Stimulated activated CD8-positive, alpha-beta memory T cell treated with anti-CD3 and anti-CD28 coated beads, Interleukin-15, amount 100 ng/mL, for 48 hours (primary cell): ENCODE results near the gene RASGEF1C.
"Not testable (repeated sequence)": the region's sequence is repeated elsewhere in the genome, so short reads cannot be mapped to it uniquely, and the experiment has no call there.

Source experiments
- DNase-seq, 2 donors: peaks; one replicate each; pipeline ENCODE4 v3.0.0-alpha.2; 2020; ENCODE audit warnings: low read depth in 2 of 2

RASGEF1C gene

DNA sequence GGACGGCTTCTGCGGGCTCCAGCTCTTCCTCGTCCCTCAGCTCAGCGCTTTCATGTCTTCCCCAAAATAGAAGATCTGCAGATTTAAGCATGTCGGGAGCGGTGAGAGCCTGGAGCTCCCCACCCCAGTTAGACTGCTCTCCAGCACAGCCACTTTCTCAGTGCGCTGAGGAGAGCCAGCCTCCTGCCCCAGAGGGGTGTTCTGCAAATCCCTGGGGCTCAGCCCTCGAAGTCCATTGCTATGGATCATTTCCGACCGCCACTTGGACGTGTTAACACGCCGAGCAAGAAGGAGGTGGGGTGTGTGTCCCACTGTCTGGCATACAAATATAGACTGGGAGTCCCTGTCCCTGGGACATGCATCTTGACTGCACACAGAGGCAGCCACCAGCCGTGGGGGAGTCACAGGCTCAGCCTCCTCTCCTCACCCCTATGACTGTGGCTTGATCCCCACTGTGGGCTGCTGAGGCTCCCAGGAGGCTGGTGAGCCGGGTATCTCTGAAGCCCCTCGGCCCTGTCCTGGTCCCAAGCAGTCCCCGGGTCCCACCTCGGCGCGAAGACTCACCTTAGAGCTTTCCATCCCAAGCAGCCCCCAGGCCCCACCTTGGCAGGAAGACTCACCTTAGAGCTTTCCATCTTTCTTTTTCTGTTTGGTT is 107.4 kb downstream of the RASGEF1C start:
- DNase-seq = no peak

DNA sequence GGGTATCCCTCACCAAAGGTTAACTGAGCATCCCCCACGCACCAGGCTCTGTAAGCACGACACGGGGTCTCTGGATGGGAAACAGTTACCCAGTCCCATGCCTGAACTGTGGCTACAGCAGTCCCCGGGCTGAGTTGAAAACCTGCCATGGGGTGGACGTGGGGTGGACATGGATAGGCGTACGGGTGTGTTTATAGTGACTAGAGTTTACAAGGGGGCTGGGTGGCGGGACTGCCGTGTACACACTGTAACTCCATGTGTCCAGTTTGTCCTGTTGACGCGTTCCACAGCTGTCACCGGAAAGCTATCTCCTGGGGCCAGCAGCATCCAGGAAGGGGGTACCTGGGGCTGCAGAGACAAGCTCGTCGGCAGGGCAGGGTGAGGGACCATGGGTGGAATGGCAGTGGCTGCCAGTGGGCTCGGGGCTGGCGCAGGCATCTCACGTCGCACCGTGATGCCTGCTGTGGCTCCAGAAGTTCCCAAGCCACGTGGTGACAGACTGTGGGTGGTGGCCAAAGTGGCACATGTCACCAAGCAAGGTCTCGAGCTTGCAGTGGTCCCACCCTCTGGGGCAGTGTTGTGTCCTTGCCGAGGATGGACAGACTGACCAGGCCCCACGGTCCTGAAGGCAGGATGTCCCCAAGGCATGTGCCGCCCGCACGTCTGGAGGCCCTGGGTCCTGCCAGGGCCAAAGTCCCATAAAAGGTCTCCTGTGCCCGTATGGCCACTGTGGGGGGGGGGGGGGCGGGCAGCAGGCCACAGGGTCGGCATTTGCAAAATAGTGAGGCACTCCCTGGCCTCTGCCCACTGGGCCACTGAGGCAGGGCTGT is 108.2 kb downstream of the RASGEF1C start:
- no peak for DNase-seq

DNA sequence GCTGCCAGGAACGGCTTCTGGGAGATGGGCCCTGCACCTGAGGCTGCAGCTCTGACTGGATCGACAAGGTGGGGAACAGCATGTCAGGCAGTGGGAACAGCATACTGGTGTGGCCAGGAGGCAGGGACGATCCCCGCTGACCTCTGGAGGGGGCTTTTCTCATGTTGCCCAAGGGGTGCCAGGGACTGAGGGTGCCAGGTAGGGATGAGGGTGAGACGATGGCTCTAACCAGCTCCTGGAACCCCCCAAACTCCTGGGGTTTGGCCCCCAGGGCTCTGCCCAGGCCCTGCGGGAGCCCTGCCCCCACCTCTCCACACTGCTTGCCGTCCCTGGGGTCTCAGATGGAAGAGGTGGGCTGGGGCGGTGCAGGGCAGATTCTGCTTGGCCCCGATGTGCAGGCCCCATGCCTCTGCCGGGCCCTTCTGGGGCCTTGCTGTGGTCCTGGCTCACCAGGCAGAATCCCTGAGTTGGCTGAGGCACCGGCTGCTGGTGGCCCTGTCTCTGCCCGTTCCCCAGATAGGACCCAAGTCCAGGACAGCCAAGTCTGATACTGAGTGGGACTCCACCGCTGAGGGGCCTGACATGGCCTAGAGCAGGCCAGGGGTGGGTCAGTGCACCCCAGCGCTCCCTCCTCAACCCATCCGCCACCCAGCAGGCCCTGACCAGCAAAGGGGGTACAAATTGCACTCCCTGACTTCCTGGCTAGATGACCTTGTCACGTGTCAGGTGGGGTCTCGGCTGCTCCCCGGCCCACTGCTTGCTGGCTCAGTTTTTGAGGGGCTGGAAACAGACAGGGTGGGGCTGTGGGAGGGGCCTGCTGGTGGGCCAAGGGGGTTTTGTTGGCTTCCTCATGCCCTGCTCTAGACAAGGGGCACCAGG is 109.0 kb downstream of the RASGEF1C start:
- no peak for DNase-seq

DNA sequence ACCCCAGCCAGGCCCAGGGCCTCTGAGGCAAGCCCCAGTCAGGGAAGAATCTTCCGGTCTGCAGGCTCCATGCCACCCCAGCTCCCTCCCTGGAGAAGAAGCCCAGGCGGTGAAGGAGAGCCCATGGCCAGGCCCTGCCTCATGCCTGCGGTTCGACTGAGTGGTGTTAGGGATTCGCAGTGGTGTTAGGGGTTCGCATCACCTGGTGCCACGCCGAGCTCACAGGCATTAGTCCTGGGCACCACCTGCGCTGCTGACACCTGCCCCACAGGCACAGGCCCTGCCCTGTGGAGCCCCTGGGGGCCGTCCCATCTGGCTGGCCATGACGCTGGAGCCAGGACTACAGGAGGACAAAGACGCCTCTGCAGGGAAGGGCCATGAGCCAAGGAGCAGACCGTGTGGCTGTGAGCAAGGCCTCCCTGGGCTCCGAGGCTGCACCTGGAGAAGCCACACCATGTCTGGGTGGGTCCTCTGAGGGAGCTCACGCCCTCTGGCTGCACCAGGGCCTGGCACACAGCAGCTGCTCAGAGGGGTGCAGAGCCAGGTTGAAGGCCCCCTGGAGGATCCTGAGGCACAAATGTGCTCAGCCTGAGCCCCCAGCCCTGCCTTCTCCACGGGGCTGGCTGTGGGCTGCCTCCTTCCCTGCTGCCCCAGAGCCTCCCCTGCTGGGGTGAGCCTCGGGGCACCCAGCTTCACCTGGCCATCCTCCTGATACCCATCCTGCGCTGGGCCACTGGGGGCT is 109.8 kb downstream of the RASGEF1C start:
- no peak for DNase-seq

DNA sequence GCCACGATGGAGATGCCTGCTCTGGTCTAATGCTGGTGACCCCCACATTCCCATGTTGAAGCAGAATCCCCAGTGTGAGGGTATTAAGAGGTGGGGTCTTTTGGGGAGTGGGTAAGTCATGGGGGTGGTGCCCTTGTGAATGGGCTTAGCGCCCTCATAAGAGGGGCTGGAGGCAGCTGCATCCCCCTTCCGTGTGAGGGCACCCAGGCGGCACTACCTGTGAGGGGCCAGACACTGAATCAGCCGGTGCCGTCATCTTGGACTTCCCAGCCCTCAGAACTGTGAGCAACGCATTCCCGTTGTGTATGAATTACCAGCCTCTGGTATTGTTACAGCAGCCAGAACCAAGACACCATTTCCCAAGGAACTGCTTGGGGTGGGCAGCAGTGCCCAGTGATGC is 110.5 kb downstream of the RASGEF1C start:
- no peak for DNase-seq

DNA sequence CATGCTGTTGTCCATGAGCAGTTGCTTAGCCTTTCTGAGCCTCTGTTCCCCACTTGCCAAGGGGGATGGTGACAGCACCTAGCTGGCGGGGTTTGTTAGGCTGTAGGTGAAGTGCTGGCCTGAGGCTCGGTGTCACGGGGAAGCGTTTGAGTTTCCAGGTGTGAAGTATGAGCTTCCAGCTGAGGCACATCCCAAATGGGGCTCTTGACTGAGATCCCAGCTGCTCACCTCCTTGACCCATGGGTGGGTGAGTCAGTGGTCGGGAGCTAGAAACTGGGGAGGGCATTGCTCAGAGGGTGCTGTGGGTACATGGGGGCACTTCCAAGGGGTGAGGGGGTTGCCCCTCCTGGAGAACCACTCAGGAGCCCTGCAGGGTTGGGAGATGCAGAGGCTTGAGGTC is 111.1 kb downstream of the RASGEF1C start:
- no peak for DNase-seq

DNA sequence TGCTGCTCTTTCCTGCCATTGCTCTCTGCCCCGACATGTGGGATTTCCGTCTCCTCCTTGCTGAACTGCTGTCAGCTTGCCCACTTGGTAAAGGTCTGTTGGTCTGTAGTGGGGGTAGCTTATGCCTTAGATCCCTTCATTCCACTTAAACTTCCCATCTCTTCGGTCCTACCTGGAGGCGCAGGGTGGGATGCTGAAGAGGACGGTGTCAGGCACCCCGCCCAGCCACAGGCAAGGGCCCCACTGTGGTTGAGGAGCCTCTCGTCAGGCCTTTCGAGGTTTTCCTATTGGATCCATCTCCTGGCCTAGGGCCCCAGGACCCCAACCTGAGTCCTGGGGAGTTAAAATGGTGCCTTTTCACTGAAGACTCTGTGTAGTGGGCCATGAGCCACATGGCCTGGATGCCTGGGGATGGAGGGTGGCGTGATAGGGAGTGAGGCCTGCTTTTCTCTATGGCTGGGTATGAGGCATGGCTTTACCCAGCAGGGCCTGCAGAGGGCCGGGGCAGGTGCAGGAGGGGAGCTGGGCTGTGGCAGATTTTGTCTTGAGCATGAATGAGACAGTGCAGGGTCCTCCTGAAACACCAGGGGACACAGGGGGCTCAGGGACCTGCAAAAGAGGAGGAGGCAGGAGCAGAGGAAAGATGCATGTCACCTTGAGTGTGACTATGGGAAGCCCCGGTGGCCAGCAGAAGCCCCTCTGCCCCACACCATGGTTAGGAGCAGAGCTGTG is 111.7 kb downstream of the RASGEF1C start:
- no peak for DNase-seq

DNA sequence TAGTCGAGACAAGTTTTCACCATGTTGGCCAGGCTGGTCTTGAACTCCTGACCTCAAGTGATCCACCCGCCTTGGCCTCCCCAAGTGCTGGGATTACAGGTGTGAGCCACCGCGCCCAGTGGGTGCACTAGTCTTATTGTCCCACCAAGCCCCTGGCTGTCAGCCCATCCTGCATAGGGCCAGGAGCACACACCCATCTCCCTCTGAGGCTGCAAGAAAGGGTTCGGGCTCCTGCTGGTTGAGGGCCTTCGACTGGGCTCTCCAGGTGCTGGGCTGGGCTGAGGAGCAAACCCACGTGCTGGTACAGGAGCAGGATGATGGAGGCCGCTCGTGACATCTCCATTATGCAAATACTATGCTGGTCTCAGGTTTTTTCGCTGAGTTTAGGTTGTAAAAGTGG is 112.4 kb downstream of the RASGEF1C start:
- DNase-seq = no peak

DNA sequence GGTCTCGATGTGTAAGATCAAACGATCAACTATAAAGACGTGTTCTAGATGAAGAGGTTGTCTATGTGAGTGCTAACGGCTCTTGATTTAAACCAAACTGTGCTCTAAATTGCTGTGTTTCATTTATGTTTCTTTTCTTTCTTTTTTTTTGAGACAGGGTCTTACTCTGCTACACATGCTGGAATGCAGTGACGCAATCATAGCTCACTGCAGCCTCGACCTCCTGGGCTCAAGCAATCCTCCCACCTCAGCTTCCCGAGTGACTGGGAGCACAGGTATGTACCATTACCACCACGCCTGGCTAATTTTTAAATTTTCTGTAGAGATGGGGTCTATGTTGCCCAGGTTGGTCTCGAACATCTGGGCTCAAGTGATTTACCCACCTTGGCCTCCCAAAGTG is 113.5 kb downstream of the RASGEF1C start:
- no peak for DNase-seq

DNA sequence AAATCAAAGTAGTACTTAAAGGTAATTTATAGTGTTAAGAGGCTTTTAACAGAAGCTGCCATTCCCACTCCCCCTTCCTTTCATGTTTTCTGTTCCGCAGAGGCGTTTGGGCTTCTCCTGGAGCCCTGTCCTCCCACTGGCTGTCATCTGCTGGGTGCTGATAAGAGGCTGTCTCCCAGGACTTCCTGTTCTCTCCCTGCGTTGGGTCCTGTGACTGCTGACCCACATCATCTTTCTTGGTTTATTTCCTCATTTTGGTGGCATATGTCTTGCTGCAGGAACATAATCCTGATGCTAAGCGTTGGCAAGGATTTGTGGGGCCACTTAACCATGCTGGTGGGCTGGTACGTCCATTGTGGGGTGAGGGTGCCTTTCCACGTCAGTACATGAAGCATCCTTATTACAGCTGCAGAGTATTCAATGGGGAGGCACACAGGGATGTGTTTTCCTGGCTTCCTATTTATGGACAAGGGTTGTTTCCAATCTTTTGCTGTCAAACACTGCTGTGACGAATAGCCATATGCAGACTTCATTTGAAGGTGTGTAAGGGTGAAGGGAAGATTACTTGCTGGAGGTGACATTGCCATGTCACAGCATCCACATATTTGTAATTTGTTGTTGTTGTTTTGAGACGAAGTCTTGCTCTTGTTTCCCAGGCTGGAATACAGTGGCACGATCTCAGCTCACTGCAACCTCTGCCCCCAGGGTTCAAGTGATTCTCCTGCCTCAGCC is 115.2 kb downstream of the RASGEF1C start:
- DNase-seq = no peak

DNA sequence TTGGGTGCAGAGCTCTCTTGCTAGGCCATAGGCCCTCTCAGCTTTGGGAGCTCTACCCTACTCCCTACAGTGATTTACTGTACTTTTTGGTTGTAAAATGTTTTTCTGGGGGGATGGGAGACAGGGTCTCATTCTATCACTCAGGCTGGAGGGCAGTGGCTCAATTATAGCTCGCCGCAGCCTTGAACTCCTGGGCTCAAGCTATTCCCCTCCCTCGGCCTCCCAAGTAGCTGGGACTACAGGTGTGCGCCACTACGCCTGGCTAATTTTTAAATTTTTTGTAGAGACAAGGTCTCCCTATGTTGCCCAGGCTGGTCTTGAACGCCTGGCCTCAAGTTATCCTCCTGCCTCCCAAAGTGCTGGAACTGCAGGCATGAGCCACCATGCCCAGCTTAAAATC is 115.8 kb downstream of the RASGEF1C start:
- DNase-seq = no peak

DNA sequence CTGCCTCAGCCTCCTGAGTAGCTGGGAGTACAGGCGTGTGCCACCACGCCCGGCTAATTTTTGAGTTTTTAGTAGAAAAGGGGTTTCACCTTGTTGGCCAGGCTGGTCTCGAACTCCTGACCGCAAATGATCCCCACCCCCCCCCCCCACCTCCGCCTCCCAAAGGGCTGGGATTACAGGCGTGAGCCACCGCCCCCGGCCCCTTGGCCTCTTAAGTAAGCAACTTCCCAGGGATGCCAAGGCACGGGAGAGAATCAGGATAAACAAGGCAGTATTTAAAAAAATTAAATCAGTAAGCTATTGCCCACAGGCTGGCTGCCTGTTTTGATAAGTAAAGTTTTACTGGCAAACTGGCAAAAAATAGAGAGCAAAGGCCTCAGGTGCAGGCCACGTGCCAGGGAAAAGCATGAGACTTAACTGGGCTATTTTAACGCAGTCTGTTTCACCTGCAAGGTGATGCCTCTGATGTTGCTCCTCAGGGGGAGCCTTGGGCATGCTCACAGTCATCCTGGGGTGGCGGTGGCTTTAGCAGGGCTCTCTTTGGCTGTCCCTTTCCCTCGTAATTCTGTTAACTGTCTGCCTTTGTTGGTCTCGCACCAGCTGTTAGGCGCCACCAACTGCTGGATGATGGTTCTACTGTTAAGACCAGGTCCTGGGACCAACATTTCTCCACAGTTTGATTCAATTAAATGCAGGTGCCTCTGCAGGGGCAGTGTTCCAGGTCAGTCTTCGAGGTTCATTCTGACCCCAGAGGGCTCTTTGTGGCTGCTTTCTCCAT is 118.1 kb downstream of the RASGEF1C start:
- no peak for DNase-seq

DNA sequence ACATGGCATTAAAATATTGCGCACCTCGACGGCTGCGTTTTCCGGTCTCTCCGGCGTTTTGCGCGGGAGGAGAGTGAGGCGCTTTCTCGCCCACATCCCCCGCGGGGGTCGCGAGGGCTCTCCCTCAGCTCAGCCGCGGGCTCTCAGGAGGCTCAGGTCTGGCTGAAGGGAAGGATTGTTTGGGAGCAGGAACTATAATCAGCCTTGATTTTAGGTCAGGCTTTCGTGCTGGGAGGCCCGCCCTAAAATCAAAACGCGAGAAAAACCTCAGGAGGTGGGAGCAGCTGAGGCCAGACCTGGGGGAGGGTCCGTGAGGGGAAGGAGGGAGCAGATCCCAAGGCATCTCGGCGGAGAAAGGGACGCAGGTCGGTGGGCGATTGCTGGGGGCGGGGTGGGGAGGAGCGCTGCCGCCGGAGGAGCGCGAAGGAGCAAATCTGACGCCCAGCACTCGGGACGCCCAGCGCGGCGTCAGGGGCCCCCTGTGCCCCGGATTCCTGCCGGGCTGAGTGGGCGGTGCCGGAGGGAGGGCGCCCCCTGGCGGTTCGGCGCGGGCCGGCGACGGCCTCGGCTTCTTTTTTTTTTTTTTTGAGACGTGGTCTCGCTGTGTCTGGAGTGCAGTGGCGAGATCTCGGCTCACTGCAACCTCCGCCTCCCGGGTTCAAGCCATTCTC is 118.8 kb downstream of the RASGEF1C start:
- DNase-seq = peak; percentile 68 to 70

DNA sequence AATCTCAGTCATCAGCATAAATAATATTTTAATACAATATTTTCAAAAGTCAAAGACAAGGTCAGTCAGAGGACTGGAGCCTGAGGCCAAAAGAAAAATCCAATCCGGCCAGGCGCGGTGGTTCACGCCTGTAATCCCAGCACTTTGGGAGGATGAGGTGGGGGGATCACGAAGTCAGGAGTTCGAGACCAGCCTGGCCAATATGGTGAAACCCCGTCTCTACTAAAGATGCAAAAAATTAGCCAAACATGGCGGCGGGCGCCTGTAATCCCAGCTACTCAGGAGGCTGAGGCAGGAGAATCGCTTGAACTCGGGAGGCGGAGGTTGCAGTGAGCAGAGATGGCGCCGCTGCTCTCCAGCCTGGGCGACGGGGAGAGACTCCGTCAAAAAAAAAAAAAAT is 119.4 kb downstream of the RASGEF1C start:
- DNase-seq = not testable (repeated sequence)

DNA sequence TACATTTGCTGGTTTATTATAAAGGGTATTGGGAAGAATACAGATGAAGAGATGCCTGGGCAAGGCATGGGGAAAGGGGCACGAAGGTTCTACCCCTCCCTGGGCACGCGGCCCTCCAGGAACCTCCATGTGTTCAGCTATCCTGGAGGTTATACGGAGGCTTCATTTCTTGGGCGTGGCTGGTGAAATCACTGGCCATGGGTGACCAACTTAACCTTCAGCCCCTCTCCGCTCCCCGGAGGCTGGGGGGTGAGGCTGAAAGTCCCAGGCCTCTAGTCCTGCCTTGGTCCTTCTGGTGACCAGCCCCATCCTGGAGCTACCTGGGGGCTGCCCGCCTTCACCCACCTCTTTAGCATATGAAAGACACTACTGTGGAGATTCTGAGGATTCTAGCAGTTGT is 120.5 kb downstream of the RASGEF1C start:
- DNase-seq = no peak

DNA sequence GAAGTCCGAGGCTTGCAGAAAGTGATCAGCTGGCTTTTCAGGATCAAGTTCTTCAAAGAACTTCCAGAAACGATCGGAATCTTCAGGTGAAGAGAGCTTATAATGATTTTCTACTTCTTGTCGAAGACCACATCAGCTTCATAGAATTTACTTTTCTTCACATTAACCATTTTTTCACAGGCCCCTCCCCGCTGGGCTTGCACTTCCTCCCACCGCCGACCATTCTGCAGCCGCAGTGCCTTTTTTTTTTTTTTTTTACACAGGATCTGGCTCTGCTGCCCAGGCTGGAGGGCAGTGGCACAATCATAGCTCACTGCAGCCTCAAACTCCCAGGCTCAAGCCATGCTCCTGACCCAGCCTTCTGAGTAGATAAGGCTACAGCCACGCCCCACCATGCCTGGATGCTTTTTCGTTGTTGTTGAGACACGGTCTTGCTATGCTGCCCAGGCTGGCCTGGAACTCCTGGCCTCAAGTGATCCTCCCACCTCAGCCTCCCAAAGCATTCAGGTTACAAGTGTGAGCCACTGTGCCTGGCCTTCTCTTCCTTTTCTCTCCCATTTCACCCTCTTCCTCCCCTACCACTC is 122.1 kb downstream of the RASGEF1C start:
- DNase-seq = no peak

DNA sequence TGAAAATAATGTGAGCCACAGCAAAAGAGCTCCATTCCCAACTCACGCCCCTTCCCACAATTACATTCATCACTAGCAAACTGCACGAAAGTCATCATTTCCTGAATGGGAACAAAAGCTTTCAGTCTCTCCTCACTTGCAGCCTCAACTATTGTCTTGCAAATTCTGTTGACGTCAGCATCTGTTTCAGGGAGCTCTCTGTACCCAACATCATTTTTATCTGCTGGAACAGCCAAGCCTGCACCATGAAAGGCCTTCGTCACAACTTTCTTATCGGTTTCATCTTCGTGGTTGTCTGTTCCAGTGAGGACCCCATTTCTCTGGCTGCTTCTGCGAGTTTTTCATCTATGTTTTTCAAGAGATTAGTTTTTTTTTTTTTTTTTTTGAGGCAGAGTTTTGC is 123.2 kb downstream of the RASGEF1C start:
- no peak for DNase-seq
